HG03097 (cell line): ENCODE data around the gene SLC22A8.
"Not testable (repeated sequence)": the region's sequence is repeated elsewhere in the genome, so short reads cannot be mapped to it uniquely, and the experiment has no call there.

Experiments
- ATAC-seq: cut with Tn5 transposase; IDR thresholded peaks from one replicate; pipeline ENCODE4 v1.9.1; 2021; ENCODE audit not compliant: unreplicated experiment, low FRiP score

The SLC22A8 gene

DNA sequence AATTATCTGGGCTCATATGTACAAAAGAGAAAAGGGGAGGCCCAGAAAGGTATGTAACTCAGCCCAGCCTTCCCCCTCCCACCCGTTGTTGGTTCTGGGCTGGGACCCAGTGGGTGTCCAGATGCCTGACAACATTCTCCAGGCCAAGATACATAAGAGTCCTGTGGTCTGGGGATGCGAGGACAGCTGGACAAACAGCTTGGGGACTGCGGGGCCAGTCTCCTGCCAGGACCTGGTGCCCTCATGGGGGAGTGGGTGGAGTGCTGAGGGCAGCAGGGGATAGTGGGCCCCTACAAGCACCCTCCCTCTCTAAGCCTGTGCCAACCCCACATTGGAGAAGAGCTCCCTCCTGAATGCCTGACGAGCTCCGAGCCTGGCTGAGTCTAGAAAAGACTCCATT, 27.4 kb downstream of the SLC22A8 start:
- ATAC-seq: no peak

- no peak for ATAC-seq
Measured at GRCh38 chr11:62985041-62985750, 30.4 kb downstream of the SLC22A8 start.

- ATAC-seq: no peak
Measured at GRCh38 chr11:62984451-62984991, 31.1 kb downstream of the SLC22A8 start, which contains the start of gene SLC22A6. SLC22A6 (minus strand) TSS chr11:62984967; CDS start chr11:62984690, 277 bp downstream.

DNA sequence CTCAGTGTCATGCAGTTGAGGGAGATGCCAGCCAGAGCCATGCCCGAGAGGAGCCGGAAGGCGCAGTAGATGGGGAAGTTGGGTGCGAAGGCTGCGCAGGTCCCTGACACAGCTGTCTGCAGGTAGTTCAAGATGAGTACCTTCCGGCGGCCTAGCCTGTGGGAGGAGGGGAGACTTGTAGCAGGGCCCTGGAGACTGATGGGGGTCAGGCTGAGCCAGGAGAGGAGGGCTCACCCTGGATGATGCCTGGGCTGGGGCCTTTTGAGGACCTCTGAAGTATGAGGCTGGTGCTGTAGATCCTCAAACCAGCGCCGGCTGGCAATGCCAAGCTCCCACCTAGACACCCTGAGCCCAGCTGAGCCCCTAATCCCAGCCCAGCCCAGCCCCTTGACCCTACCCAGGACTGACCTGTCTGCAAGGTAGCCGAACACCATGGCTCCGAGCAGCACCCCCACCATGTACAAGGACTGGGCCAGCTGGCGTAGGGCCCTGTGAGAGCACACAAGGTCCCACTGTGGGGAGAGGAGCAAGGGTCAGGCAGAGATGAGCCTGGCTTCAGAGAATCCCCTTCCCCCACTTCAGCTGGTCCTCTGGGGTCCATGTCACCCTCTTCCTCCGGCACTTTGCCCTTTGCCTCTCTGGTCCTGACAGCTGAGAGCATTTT, 32.0 kb downstream of the SLC22A8 start:
- no peak for ATAC-seq

GRCh38 chr11:62981743-62982142, 33.9 kb downstream of the SLC22A8 start:
- no peak for ATAC-seq

- no peak for ATAC-seq
Measured at GRCh38 chr11:62980133-62980760, 35.4 kb downstream of the SLC22A8 start.

GRCh38 chr11:62976109-62976508, 39.5 kb downstream of the SLC22A8 start:
- ATAC-seq: no peak

- no peak for ATAC-seq
Measured at GRCh38 chr11:62974848-62975522, 40.7 kb downstream of the SLC22A8 start.

DNA sequence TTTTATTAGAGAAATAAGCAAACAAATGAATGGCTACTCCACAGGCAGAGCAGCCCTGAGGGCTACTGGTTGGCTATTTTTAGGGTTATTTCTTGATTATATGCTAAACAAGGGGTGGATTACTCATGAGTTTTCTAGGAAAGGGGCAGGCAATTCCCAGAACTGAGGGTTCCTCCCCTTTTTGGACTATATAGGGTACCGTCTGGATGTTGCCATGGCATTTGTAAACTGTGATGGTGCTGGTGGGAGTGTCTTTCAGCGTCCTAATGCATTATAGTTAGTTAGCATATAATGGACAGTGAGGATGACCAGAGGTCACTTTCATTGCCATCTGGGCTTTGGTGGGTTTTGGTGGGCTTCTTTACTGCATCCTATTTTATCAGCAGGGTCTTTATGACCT, 50.1 kb downstream of the SLC22A8 start:
- no peak for ATAC-seq

- no peak for ATAC-seq
Measured at GRCh38 chr11:62962391-62962790, 53.2 kb downstream of the SLC22A8 start.

- no peak for ATAC-seq
Measured at GRCh38 chr11:62961017-62961570, 54.5 kb downstream of the SLC22A8 start.

DNA sequence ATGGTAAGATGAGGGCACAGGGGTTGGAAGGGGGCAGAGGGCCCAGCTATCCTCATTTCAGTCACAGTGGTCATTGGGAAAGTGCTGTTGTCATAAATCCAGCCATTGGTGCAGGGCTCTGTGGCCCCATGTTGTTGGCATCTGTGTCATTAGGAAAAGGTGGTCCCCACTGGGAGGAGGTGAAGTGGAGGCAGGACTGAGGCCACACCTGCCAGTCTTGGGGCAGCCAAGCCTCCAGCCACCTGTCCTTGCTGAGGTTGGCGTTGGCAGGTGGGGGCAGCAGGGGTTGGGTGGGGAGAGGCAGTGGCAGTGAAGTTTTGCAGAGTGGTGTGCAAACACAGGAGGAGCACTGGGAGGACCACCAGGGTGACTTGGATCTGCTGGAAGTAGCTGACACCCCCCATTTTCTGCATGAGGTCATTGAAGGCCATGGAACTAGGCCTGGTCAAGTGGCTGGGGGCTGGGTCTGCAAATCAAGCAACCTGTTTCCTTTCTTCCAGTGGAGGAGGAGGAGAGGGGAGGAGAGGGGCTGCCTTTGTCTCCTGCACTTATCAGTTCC, 56.1 kb downstream of the SLC22A8 start:
- no peak for ATAC-seq

DNA sequence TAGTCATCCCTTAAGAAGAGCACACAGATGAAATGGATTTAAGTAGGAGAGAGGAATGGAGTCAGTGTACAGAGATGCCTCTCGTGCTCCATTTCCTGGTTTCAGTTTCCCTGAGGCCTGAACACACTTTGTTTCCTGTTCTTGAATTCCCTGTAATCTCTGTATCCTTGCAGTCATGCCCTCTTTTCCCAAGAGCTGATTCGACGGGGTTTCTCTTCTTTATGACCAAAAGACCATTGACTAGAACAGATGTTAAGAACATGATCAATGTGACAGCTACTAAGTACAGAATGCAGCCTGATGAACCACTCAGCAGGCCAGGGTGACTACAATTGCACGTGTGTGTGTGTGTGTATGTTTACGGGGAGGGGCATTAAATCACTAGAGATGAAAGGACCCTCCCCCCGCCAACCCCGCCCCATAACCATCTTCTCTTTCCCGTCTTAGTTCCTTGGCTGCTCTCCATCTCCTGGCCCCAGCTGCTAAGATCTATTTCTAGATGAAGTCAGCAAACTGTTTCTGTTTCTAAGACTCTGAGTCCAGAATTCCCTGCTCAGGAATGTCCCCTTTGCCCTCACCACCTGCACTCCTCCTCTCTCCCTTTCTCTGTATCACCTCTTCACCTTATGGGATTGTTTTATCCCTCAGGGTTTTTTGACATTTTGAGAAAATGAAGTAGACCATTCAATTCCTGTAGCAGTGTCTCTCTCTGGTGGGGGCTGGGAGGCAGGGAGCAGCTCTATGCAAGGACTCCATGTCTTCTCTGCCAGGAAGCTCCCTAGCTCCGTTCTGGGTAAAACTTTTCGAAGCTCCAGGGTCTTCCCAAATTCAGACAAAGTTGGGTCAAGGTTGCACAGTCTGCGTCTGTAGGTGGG, 56.9 kb downstream of the SLC22A8 start:
- no peak for ATAC-seq

DNA sequence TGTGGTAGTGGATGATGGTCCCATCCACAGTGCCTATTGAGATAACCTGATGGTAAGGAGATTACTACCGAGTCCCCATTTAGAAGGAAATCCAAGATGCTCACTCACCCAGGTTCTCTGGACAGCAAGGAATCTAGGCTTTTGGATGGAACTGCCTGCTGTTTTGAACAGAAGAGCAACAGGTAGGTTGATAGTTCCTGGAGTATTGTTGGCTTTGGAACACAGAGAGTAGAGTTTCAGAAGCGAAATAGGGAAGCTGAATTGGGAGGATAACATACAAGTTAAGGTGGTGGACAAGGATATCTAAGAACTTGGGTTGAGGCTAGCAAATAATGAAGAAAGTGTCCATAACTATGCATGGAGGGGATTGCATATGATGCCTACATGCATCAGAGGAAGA, 58.5 kb downstream of the SLC22A8 start:
- no peak for ATAC-seq

DNA sequence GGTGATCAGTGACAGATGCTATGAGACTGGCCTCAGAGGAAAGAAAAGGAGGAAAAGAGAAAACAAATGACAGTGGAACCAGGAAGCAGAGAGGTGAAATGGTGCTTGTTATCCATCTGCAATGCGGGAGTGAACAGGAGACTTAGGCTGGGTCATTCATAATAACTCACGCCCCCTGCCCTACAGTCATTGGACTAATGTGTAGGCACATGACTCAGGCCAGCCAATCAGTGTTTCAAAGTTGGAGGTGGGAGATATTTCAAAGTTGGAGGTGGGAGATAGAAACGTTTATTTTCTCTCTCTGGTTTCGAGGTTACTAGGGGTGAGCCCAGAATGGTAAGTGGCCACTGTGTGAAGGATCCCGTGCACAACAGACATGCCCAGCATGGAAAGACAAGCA, 61.2 kb downstream of the SLC22A8 start:
- no peak for ATAC-seq

- ATAC-seq: no peak
Measured at GRCh38 chr11:62953811-62954210, 61.8 kb downstream of the SLC22A8 start.

DNA sequence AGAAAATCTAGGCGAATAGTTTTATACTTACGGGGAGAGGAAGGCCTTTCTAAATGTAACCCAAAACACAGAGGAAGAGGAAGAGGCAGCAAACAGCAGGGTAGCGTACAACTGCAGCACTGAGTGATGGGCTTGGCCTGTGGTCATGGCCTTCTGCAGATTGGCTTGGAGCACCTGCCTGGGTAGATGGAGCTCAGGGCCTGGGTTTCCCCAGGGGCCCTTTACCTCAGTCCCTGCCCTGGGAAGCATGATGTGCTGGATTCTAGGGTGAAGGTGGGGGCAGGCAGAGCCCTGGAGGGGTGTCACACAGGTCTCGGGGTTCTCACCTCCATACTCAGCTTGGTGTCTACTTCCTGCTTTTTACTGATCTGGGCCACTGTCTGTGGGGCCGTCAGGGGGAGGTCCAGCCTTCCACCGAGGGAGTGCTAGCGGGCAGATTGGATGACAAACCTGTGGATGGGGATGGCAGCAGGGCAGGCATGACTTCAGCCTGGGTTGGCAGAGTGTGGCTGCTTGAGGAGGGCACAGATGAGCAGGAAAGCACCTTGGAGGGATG, 66.8 kb downstream of the SLC22A8 start:
- ATAC-seq: no peak

GRCh38 chr11:62945538-62945937, 70.1 kb downstream of the SLC22A8 start:
- ATAC-seq: not testable (repeated sequence)
